MG63 (cell line): ENCODE measurements around the gene ZNF263. TPM values are rescaled to one million over a fixed set of nuclear protein-coding genes. Genes with fewer than 3 reads are reported as not detected.

Experiments
- DNase-seq: peaks from one replicate; pipeline ENCODE4 v3.0.0-alpha.2; 2020
- H3K27me3 ChIP-seq: fragments of 250-450 bp; sonication (Bioruptor Pico); 2 replicates; pipeline ENCODE4 v1.5.1; 2020; ENCODE audit warnings: mild to moderate bottlenecking, moderate library complexity
- H3K36me3 ChIP-seq: fragments of 250-450 bp; sonication (Bioruptor Pico); 2 replicates; pipeline ENCODE4 v1.5.1; 2020; ENCODE audit warnings: mild to moderate bottlenecking, moderate library complexity
- H3K4me3 ChIP-seq: fragments of 250-450 bp; sonication (Bioruptor Pico); 2 replicates; pipeline ENCODE4 v1.5.1; 2020; ENCODE audit warnings: mild to moderate bottlenecking, moderate library complexity
- H3K9me3 ChIP-seq: fragments of 250-450 bp; sonication (Bioruptor Pico); 2 replicates; pipeline ENCODE4 v1.5.1; 2020; ENCODE audit warnings: mild to moderate bottlenecking, moderate library complexity
- total RNA-seq: library from RNA; depleted of rRNA; stranded (reverse); fragments of >200 nt; shearing (Covaris generic); gene quantifications from 2 replicates; pipeline ENCODE4 v1.2.3, GENCODE V29; 2014; ENCODE audit warnings: low replicate concordance; rRNA removed

Gene ZNF263
- total RNA-seq, 1 experiment from 2014 or later: 74.7 TPM

GRCh38 chr16:3292604-3293003 is 9.3 kb downstream of the ZNF263 start:
- H3K27me3 ChIP-seq: no peaks in the 10 kb centered on the region
- peaks cover 79% of the 10 kb centered on the region for H3K9me3 ChIP-seq
- peak; percentile 45 for DNase-seq

DNA sequence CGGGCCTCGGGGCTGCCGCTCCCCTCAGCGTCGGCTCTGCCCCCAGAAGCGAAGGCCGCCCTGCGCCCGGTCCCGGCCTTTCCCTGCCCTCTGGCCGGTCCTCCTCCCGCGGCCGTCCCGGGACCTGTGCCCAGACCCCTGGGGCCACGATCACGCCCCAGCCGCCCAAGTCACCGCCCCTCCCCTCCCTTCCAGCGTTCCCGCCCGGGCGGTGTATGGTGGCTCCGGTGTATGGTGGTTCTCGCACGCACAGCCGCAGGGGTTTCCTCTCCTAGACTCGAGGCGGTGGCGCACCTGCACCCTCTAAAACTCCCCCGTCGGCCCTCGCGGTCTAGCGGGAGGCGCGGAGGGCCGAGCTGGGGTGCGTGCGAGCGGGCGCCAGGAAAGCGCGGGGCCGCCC is 11.9 kb downstream of the ZNF263 start:
- DNase-seq: no peak
- no peak overlapping the region for H3K4me3 ChIP-seq
- H3K27me3 ChIP-seq: no peaks in the 10 kb centered on the region
- peaks cover 86% of the 10 kb centered on the region for H3K36me3 ChIP-seq
- H3K9me3 ChIP-seq: peaks cover 61% of the 10 kb centered on the region

More at GRCh38 chr16:3292604-3293003, 9.3 kb downstream of the ZNF263 start:
- no peak overlapping the region for H3K4me3 ChIP-seq
- H3K36me3 ChIP-seq: peaks cover 88% of the 10 kb centered on the region

DNA sequence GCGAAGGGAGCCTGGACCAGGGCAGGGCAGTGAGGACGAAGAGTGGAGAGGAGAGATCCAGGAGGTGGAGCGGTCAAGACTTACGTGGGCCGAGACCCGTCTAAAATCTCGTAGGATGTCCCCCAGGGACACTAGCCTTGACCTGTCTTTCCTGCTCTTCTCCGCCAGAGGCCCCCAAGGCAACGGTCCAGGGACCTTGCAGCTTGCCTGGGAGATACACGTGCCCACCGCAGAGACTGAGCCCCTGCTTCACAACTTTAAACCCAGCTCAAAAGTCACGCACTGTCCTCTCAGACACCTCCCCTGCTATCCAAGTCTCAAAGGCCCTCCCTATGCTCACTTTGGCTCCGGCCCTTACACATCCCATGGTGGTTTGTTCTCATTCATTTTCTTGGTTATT is 12.5 kb downstream of the ZNF263 start:
- no peak for DNase-seq
- Histone ChIP-seq H3K36me3 (peaks cover 86% of the 10 kb centered on the region), H3K9me3 (peaks cover 61% of the 10 kb centered on the region), H3K27me3 (no peaks in the 10 kb centered on the region), H3K4me3 (no peak overlapping the region)

DNA sequence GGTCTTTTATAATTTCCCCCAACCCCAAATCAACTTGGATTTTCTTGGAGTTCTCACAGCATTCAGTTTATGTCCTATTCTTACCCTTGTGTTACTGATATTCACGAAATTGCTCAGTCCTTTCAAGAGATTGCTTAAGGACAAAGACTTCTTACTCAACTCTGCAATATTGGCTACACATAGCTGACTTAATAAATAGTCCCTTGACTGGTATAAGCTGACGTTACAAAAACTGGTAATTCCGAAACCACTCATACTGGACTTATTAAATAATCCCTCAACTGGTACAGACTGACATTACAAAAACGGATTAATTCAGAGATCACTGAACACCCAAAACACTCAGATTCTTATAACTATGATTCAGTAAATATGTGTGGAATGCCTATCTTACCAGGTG is 21.1 kb downstream of the ZNF263 start:
- peaks cover 75% of the 10 kb centered on the region for H3K9me3 ChIP-seq

DNA sequence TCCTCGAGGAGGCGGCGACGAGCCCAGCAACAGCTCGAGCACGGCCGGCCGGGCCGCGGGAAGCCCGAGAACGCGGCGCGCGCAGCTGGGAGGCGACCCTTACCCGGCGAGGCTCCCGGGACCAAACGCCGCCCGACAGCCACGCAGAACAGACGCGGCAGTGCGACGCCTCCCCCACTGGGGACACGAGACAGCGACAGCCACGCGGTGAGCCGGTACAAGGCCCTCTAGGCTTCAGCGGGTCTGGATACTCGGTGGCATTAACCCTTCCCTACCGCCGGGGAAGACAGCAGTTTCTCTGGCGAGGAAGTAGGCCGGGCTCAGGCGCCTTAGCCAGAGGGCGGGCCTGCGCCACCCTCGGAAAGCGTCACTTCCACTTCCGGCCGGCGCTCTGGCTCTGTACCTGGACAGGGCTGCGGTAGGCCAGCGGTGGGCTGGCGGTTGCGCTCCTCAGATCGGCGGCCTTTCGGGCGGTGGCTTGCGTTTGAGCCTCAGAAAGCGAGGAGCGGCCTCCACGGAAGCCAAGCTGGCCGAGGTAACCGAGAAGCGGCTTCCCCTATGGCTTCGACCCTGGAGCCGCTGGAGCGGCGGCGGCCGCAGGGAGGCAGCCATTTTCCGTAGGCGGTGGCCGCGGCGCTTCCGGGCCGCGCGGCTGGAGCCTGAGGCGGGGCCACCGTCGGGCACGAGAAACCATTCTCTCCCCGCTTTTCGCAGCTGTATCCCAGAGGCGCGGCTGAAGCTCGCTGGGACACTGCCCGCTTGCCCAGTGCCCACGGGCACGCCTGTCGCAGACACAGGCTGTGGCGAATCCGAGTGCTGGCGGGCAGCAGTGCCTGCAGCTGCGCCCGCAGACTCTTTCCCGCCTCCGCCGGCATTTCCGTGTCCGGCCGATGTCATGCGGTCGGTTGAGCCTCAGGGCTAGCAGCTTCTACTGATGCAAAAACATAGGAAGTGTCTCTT is 22.1 kb downstream of the ZNF263 start, which contains the start of the genes TIGD7 and ZNF75A:
Gene TIGD7 (minus strand): TSS at position 322 of the 960 bp plus-strand sequence. CDS start 4,816 bp downstream, outside the sequence.
Gene ZNF75A (plus strand): TSS at position 389 of the 960 bp plus-strand sequence. CDS start 2,932 bp downstream, outside the sequence.
- H3K4me3 ChIP-seq: peak within 1 kb of the TSS; percentile 97
- DNase-seq: peak; percentile 90
- H3K36me3 ChIP-seq: peaks cover 86% of the 10 kb centered on the region
- H3K27me3 ChIP-seq: no peaks in the 10 kb centered on the region
- H3K9me3 ChIP-seq: peaks cover 72% of the 10 kb centered on the region

More for the DNA sequence above, 21.1 kb downstream of the ZNF263 start:
- no peaks in the 10 kb centered on the region for H3K27me3 ChIP-seq
- H3K36me3 ChIP-seq: peaks cover 93% of the 10 kb centered on the region
- H3K4me3 ChIP-seq: peak overlapping the region; percentile 97
- no peak for DNase-seq

- Histone ChIP-seq H3K9me3 (peaks cover 66% of the 10 kb centered on the region), H3K36me3 (peaks cover 82% of the 10 kb centered on the region), H3K4me3 (peak overlapping the region; percentile 97), H3K27me3 (no peaks in the 10 kb centered on the region)
- no peak for DNase-seq
Measured at GRCh38 chr16:3306078-3306477, 22.8 kb downstream of the ZNF263 start.

DNA sequence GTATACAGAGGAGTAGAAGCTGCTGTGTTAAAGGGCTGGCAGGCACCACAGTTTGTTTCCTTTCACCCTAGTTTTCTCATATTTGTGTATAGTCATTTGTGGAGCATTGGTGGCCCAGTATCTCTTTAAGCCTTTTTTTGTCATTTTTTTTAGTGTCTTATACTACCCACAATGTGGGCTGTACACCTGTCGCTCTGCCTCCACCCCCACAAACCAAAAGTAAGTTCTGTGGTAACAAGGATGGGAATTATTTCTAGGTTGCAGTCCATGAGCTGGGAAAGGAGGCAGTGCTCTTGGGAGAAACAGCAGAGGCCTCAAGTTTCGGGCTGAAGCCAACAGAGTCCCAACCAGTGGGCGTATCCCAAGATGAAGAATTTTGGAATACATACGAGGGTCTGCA is 28.2 kb downstream of the ZNF263 start:
- H3K9me3 ChIP-seq: peaks cover 55% of the 10 kb centered on the region
- no peaks in the 10 kb centered on the region for H3K27me3 ChIP-seq
- DNase-seq: no peak
- H3K4me3 ChIP-seq: no peak overlapping the region
- peaks cover 80% of the 10 kb centered on the region for H3K36me3 ChIP-seq

- Histone ChIP-seq H3K9me3 (peaks cover 63% of the 10 kb centered on the region), H3K4me3 (no peak overlapping the region), H3K36me3 (peaks cover 64% of the 10 kb centered on the region), H3K27me3 (no peaks in the 10 kb centered on the region)
- no peak for DNase-seq
Measured at GRCh38 chr16:3317315-3317999, 34.2 kb downstream of the ZNF263 start.

DNA sequence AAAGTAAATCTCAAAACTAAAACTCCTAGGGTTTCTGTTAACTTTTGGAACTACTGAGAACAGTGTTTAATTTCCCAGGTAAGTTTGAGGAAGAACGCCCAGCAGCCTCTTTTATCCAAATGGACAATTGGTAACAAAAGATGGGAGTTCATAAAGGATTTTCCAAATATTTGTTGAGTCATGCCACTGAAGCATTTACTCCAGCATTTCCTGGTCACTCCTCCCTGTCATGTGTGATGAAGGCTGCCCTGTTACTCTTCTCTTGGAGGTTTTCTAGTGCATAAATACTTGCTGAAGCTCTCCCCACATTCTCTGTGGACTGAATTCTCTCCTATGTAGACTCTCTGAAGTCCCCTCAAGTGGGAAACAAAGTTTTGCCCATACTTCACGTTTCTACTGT is 38.5 kb downstream of the ZNF263 start:
- Histone ChIP-seq H3K4me3 (no peak overlapping the region), H3K36me3 (peaks cover 25% of the 10 kb centered on the region), H3K27me3 (no peaks in the 10 kb centered on the region), H3K9me3 (peaks cover 38% of the 10 kb centered on the region)
- no peak for DNase-seq

DNA sequence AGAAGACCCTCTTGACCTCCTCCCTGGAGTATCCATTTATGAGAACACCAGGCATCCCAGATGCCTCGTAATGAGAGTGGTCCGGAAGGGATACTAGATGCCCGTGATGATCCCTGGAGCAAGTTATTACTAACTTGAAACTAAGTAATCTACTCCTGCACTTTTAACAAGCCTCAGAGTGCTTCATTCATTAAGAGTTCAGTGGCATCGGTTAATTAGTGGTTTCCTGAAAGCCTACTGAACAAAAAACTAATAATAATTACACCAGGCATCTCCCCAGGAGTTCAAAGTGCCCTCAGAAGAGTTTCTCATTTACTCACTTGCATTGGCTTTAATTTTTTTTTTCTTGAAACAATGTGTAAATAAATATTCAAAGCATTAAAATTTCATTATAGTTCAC is 44.2 kb downstream of the ZNF263 start:
- peaks cover 2% of the 10 kb centered on the region; the same call in 1 of the 2 replicates for H3K9me3 ChIP-seq
- DNase-seq: no peak
- H3K27me3 ChIP-seq: no peaks in the 10 kb centered on the region
- no peaks in the 10 kb centered on the region for H3K36me3 ChIP-seq
- no peak overlapping the region for H3K4me3 ChIP-seq

- Histone ChIP-seq H3K27me3 (no peaks in the 10 kb centered on the region), H3K9me3 (peaks cover 2% of the 10 kb centered on the region; the same call in 1 of the 2 replicates), H3K4me3 (no peak overlapping the region), H3K36me3 (no peaks in the 10 kb centered on the region)
- DNase-seq: no peak
Measured at GRCh38 chr16:3328104-3328503, 44.8 kb downstream of the ZNF263 start.

DNA sequence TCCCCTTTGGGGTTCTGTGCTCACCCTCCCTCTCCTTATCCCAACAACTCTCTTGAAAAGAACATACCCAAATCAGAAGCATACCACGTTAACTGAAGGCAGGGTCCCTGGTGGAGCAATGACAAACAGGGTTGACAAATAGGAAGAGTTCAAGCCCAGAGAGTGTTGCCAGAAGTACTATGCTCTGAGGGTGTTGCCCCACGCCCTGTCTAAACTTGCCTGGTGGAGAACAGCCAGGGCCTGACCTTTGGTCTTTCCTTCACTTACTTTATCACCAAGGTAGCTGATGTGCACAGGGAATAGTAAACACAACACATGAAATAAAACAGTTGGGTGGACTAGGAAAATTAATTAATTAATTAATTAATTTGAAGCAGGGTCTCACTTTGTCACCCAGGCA is 45.4 kb downstream of the ZNF263 start:
- Histone ChIP-seq H3K36me3 (no peaks in the 10 kb centered on the region), H3K27me3 (no peaks in the 10 kb centered on the region), H3K4me3 (no peak overlapping the region), H3K9me3 (peaks cover 2% of the 10 kb centered on the region; the same call in 1 of the 2 replicates)
- no peak for DNase-seq

Other genes starting within 250 kb of the ZNF263 start
- gene BICDL2, start 246.5 kb upstream of the ZNF263 start, total RNA-seq: not detected in 2 replicates
- not detected in 2 replicates for gene MMP25, start 236.9 kb upstream of the ZNF263 start, total RNA-seq
- gene IL32, start 217.9 kb upstream of the ZNF263 start, total RNA-seq: 4.4 and 11.5 TPM in 2 replicates
- not detected in 2 replicates for gene ZSCAN10, start 184.2 kb upstream of the ZNF263 start, total RNA-seq
- gene ZNF205, start 170.9 kb upstream of the ZNF263 start, total RNA-seq: 15.5 and 22.6 TPM in 2 replicates
- gene ZNF213, start 148.5 kb upstream of the ZNF263 start, total RNA-seq: 2.8 and 11.9 TPM in 2 replicates
- not detected in 2 replicates for gene OR1F1, start 95.3 kb upstream of the ZNF263 start, total RNA-seq
- 3.4 and 5.8 TPM in 2 replicates for gene ZNF200, start 48.3 kb upstream of the ZNF263 start, total RNA-seq
- 0.07 TPM in 1 of 2 replicates, not detected in the other for gene MEFV, start 26.9 kb upstream of the ZNF263 start, total RNA-seq
- gene TIGD7, start 21.9 kb downstream of the ZNF263 start, total RNA-seq: 5.2 and 10.7 TPM in 2 replicates
- gene ZNF75A, start 22.0 kb downstream of the ZNF263 start, total RNA-seq: 13.7 and 20.3 TPM in 2 replicates
- not detected in 2 replicates for gene OR2C1, start 72.4 kb downstream of the ZNF263 start, total RNA-seq
- gene ZSCAN32, start 117.5 kb downstream of the ZNF263 start, total RNA-seq: 10.2 and 17.0 TPM in 2 replicates
- gene ZNF174, start 117.7 kb downstream of the ZNF263 start, total RNA-seq: 19.4 and 22.6 TPM in 2 replicates
- gene ZNF597, start 160.0 kb downstream of the ZNF263 start, total RNA-seq: 0.03 and 0.62 TPM in 2 replicates
- 14.3 and 16.3 TPM in 2 replicates for gene NAA60, start 160.2 kb downstream of the ZNF263 start, total RNA-seq
- gene C16orf90, start 212.0 kb downstream of the ZNF263 start, total RNA-seq: not detected in 2 replicates
- 13.7 and 34.4 TPM in 2 replicates for gene CLUAP1, start 217.5 kb downstream of the ZNF263 start, total RNA-seq